PC-3 (cell line): Measurements from ENCODE around the gene RBMS2.

Experiments used
- EZH2phosphoT487 ChIP-seq: fragments of 300-600 bp; sonication (generic); IDR thresholded peaks from 2 replicates; pipeline ENCODE4 v1.6.1; 2018; ENCODE audit warnings: mild to moderate bottlenecking, antibody characterized with exemption, low read length, borderline replicate concordance
- TF ChIP-seq, protein P1 (sequence below): fragments of 300-600 bp; sonication (generic); conservative IDR thresholded peaks from 2 replicates; pipeline ENCODE4 v1.5.1; 2017; ENCODE audit warnings: antibody characterized with exemption, low read depth, mild to moderate bottlenecking, low read length

DNA sequence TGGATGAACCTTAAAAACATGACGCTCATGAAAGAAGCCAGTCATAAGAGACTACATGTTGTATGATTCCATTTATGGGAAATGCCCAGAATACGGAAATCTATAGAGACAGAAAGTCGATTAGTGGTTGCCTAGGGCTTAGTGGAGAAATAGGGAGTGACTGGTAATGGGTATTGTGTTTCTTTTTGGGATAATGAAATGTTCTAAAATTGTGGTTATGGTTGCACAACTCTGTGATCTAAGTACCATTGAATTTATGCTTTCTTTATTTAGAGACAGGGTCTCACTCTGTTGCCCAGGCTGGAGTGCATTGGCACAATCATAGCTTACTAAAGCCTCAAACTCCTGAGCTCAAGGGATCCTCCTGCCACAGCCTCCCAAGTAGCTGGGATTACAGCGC, 8.0 kb downstream of the RBMS2 start:
- TF ChIP-seq, protein P1, sequence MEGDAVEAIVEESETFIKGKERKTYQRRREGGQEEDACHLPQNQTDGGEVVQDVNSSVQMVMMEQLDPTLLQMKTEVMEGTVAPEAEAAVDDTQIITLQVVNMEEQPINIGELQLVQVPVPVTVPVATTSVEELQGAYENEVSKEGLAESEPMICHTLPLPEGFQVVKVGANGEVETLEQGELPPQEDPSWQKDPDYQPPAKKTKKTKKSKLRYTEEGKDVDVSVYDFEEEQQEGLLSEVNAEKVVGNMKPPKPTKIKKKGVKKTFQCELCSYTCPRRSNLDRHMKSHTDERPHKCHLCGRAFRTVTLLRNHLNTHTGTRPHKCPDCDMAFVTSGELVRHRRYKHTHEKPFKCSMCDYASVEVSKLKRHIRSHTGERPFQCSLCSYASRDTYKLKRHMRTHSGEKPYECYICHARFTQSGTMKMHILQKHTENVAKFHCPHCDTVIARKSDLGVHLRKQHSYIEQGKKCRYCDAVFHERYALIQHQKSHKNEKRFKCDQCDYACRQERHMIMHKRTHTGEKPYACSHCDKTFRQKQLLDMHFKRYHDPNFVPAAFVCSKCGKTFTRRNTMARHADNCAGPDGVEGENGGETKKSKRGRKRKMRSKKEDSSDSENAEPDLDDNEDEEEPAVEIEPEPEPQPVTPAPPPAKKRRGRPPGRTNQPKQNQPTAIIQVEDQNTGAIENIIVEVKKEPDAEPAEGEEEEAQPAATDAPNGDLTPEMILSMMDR, result no peak
- TF ChIP-seq EZH2phosphoT487, result no peak
